Tibial artery (tissue), 4 donors: ENCODE measurements around the gene GRAMD4.
A peak's percentile ranks its signal among the peaks of the same experiment; 100 is the strongest.

Experiments
- DNase-seq, 2 donors: peaks; one replicate each; pipeline ENCODE4 v3.0.0-alpha.2; 2019
- H3K27ac ChIP-seq, 2 donors: fragments of 200-600 bp; sonication (generic) in 1 of 2; 1 replicate in 1 of 2; 2 replicates in 1 of 2; pipeline ENCODE4 v1.5.1; 2018 to 2019; ENCODE audit warnings: mild to moderate bottlenecking in 1 of 2
- H3K27me3 ChIP-seq, 2 donors: fragments of 200-600 bp; sonication (generic) in 1 of 2; one replicate each; pipeline versions ENCODE4 v1.5.1 to v1.6.0; 2016 to 2019
- H3K36me3 ChIP-seq, 3 donors: fragments of 200-600 bp; sonication (generic) in 2 of 3; one replicate each; pipeline ENCODE4 v1.5.1; 2016 to 2019; ENCODE audit warnings: mild to moderate bottlenecking in 2 of 3
- H3K4me1 ChIP-seq, 4 donors: fragments of 200-600 bp; sonication (generic) in 2 of 4; 1 replicate in 3 of 4; 2 replicates in 1 of 4; pipeline ENCODE4 v1.5.1; 2016 to 2019
- H3K4me3 ChIP-seq, 2 donors: fragments of 200-600 bp; sonication (generic) in 1 of 2; 1 replicate in 1 of 2; 2 replicates in 1 of 2; pipeline ENCODE4 v1.5.1; 2018 to 2019; ENCODE audit warnings: mild to moderate bottlenecking in 2 of 2
- H3K9me3 ChIP-seq, 3 donors: fragments of 200-600 bp; sonication (generic) in 1 of 3; one replicate each; pipeline ENCODE4 v1.5.1; 2016 to 2019
- intact Hi-C: fragments of 100-400 bp; cut with DNase I; formaldehyde crosslinking; loops from one replicate; pipeline ENCODE4 v1.15.0; 2023; ENCODE audit warnings: low total_unique reads
- TF ChIP-seq, protein P1 (sequence below), 2 experiments: fragments of 200-600 bp in 1 of 2; fragments of 450-650 bp in 1 of 2; IDR thresholded peaks; one replicate each; pipeline ENCODE4 v1.5.1; 2017 to 2019; ENCODE audit warnings: antibody characterized with exemption in 2 of 2, mild to moderate bottlenecking in 1 of 2, moderate library complexity in 1 of 2

The GRAMD4 gene

DNA sequence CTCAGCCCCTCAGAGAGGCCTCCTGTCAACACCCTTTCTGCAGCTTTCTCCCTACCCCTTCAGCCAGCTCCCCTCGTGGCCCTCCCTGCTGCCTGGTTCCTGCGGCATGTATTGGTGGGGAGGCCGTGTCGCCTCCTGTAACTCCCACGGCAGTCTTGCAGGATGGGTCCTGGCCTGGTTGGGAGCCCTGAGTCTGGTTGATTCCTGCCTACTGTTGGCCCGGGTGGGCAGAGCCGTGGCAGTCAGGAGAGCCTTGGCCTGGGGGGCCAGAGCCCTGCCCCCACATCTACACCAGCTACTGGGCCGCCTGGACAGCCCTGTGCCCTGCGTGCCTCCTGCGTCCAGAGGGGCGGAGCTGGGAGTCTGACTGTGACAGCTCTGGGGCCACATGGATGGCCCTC lies 30.3 kb upstream of the GRAMD4 start:
- peaks cover 0 to 23% (median 2%) of the 10 kb centered on the region in 4 donors for H3K4me1 ChIP-seq
- H3K36me3 ChIP-seq = no peaks in the 10 kb centered on the region
- no peaks in the 10 kb centered on the region for H3K27me3 ChIP-seq
- intact Hi-C loops = no loop called here
- no peaks in the 10 kb centered on the region for H3K9me3 ChIP-seq
- H3K27ac ChIP-seq = no peak overlapping the region
- no peak for DNase-seq
- TF ChIP-seq, protein P1, sequence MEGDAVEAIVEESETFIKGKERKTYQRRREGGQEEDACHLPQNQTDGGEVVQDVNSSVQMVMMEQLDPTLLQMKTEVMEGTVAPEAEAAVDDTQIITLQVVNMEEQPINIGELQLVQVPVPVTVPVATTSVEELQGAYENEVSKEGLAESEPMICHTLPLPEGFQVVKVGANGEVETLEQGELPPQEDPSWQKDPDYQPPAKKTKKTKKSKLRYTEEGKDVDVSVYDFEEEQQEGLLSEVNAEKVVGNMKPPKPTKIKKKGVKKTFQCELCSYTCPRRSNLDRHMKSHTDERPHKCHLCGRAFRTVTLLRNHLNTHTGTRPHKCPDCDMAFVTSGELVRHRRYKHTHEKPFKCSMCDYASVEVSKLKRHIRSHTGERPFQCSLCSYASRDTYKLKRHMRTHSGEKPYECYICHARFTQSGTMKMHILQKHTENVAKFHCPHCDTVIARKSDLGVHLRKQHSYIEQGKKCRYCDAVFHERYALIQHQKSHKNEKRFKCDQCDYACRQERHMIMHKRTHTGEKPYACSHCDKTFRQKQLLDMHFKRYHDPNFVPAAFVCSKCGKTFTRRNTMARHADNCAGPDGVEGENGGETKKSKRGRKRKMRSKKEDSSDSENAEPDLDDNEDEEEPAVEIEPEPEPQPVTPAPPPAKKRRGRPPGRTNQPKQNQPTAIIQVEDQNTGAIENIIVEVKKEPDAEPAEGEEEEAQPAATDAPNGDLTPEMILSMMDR (IDR thresholded peaks at IDR 0.05) = no peak
- no peak overlapping the region for H3K4me3 ChIP-seq

GRCh38 chr22:46590334-46590733 lies 29.9 kb upstream of the GRAMD4 start:
- Histone ChIP-seq H3K9me3 (no peaks in the 10 kb centered on the region), H3K27me3 (no peaks in the 10 kb centered on the region), H3K27ac (no peak overlapping the region), H3K4me1 (peaks cover 0 to 23% (median 2%) of the 10 kb centered on the region in 4 donors), H3K36me3 (no peaks in the 10 kb centered on the region), H3K4me3 (no peak overlapping the region)
- TF ChIP-seq, protein P1 (IDR thresholded peaks at IDR 0.05) = no peak
- intact Hi-C loops = no loop called here
- no peak for DNase-seq

DNA sequence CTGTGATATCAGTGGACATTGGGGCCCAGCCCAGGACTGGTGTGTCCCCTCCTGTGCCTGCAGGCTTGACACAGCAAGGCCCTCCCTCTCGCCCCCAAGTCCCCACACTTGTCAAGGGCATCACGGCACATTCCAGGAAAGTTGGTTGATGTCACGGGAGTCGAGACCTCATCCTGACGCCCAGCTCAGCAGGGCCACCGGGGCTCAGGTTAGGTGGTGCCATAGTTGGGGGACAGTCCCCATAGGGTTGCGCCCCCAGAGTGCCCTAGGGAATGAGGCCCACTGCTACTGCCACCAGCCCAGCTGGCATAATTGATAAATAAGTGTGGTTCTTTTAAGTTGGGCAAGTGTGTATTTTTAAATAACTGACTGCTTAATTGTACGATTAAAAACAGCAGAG lies 28.3 kb upstream of the GRAMD4 start:
- no peaks in the 10 kb centered on the region for H3K36me3 ChIP-seq
- intact Hi-C loops = no loop called here
- no peak for DNase-seq
- no peaks in the 10 kb centered on the region for H3K27me3 ChIP-seq
- H3K4me1 ChIP-seq = peaks cover 0 to 32% (median 15%) of the 10 kb centered on the region in 4 donors
- TF ChIP-seq, protein P1 (IDR thresholded peaks at IDR 0.05) = no peak
- no peaks in the 10 kb centered on the region for H3K9me3 ChIP-seq
- H3K27ac ChIP-seq = peak overlapping the region; percentile 13 to 40
- no peak overlapping the region for H3K4me3 ChIP-seq

- Histone ChIP-seq H3K4me1 (peaks cover 0 to 32% (median 15%) of the 10 kb centered on the region in 4 donors), H3K27ac (peak overlapping the region; percentile 13 to 40), H3K4me3 (peak overlapping the region in 1 of 2 donors; percentile 12), H3K9me3 (no peaks in the 10 kb centered on the region), H3K36me3 (no peaks in the 10 kb centered on the region), H3K27me3 (no peaks in the 10 kb centered on the region)
- TF ChIP-seq, protein P1 (IDR thresholded peaks at IDR 0.05) = no peak
- intact Hi-C loops = no loop called here
- DNase-seq = peak in 1 of 2 donors; percentile 76
These were observed 27.8 kb upstream of the GRAMD4 start for GRCh38 chr22:46592390-46592872.

GRCh38 chr22:46593211-46593681 lies 26.9 kb upstream of the GRAMD4 start:
- Histone ChIP-seq H3K27ac (peak overlapping the region; percentile 13 to 40), H3K4me3 (no peak overlapping the region)
- intact Hi-C loops = no loop called here

More at GRCh38 chr22:46593211-46593681, 26.9 kb upstream of the GRAMD4 start:
- H3K4me1 ChIP-seq = peaks cover 0 to 26% (median 15%) of the 10 kb centered on the region in 4 donors
- no peaks in the 10 kb centered on the region for H3K27me3 ChIP-seq
- no peaks in the 10 kb centered on the region for H3K36me3 ChIP-seq
- peak; percentile 61 to 74 for DNase-seq
- TF ChIP-seq, protein P1 (IDR thresholded peaks at IDR 0.05) = no peak
- no peaks in the 10 kb centered on the region for H3K9me3 ChIP-seq
